HG02623 (cell line): ENCODE data around the gene CCDC13.

Source experiments
- ATAC-seq: cut with Tn5 transposase; IDR thresholded peaks from one replicate; pipeline ENCODE4 v1.9.1; 2021; ENCODE audit warnings: moderate library complexity; ENCODE audit not compliant: unreplicated experiment

Gene CCDC13

GRCh38 chr3:42755681-42756578 lies 17.1 kb downstream of the CCDC13 start:
- ATAC-seq = no peak

- ATAC-seq = no peak
Observed at GRCh38 chr3:42753757-42754156, 19.3 kb downstream of the CCDC13 start.

GRCh38 chr3:42752961-42753360 lies 20.1 kb downstream of the CCDC13 start:
- ATAC-seq = no peak

- ATAC-seq = no peak
Observed at GRCh38 chr3:42752441-42752840, 20.6 kb downstream of the CCDC13 start.

GRCh38 chr3:42751609-42752008 lies 21.4 kb downstream of the CCDC13 start:
- ATAC-seq = no peak

GRCh38 chr3:42750834-42751233 lies 22.2 kb downstream of the CCDC13 start:
- ATAC-seq = no peak

- no peak for ATAC-seq
Observed at GRCh38 chr3:42749753-42750231, 23.3 kb downstream of the CCDC13 start.

GRCh38 chr3:42749025-42749752 lies 23.9 kb downstream of the CCDC13 start:
- no peak for ATAC-seq

GRCh38 chr3:42747581-42747980 lies 25.5 kb downstream of the CCDC13 start:
- no peak for ATAC-seq

- ATAC-seq = no peak
Observed at GRCh38 chr3:42746455-42747450, 26.3 kb downstream of the CCDC13 start.

- no peak for ATAC-seq
Observed at GRCh38 chr3:42745776-42746454, 27.1 kb downstream of the CCDC13 start.

GRCh38 chr3:42745291-42745745 lies 27.7 kb downstream of the CCDC13 start:
- no peak for ATAC-seq

- ATAC-seq = no peak
Observed at GRCh38 chr3:42743204-42743995, 29.7 kb downstream of the CCDC13 start.

GRCh38 chr3:42742688-42743087 lies 30.4 kb downstream of the CCDC13 start:
- ATAC-seq = no peak

- no peak for ATAC-seq
Observed at GRCh38 chr3:42742259-42742658, 30.8 kb downstream of the CCDC13 start.

GRCh38 chr3:42741796-42742195 lies 31.3 kb downstream of the CCDC13 start:
- no peak for ATAC-seq

- ATAC-seq = no peak
Observed at GRCh38 chr3:42739401-42740158, 33.5 kb downstream of the CCDC13 start.

- no peak for ATAC-seq
Observed at GRCh38 chr3:42736531-42736930, 36.5 kb downstream of the CCDC13 start.

- no peak for ATAC-seq
Observed at GRCh38 chr3:42736081-42736480, 37.0 kb downstream of the CCDC13 start.
